HepG2 (cell line): ENCODE data around the gene LRRC10. TPM values are rescaled to one million over a fixed set of nuclear protein-coding genes. Genes with fewer than 3 reads are reported as not detected.

Source experiments
- ATM ChIP-seq: fragments of 450-650 bp; IDR thresholded peaks from 2 replicates; pipeline ENCODE4 v1.7.1; 2017; ENCODE audit warnings: mild to moderate bottlenecking, borderline replicate concordance
- BCL6 ChIP-seq: IDR thresholded peaks from 2 replicates; pipeline ENCODE4 v1.6.1; 2016; ENCODE audit warnings: missing genetic modification reagents, missing compliant biosample characterization
- CAMTA2 ChIP-seq: sonication (generic); formaldehyde crosslinking; IDR thresholded peaks from 2 replicates; pipeline ENCODE4 v1.4.0; 2020; ENCODE audit warnings: mild to moderate bottlenecking, missing genetic modification reagents, borderline replicate concordance
- DRAP1 ChIP-seq: IDR thresholded peaks from 2 replicates; pipeline ENCODE4 v1.6.1; 2016; ENCODE audit warnings: missing genetic modification reagents, missing compliant biosample characterization
- E2F5 ChIP-seq: sonication (generic); formaldehyde crosslinking; conservative IDR thresholded peaks from 2 replicates; pipeline ENCODE4 v1.4.0; 2020; ENCODE audit warnings: missing genetic modification reagents
- GATAD1 ChIP-seq: IDR thresholded peaks from 2 replicates; pipeline ENCODE4 v1.6.1; 2016; ENCODE audit warnings: missing genetic modification reagents, missing compliant biosample characterization
- ISX ChIP-seq: sonication (generic); formaldehyde crosslinking; conservative IDR thresholded peaks from 2 replicates; pipeline ENCODE4 v1.5.0; 2020; ENCODE audit warnings: missing genetic modification reagents
- SAP130 ChIP-seq: IDR thresholded peaks from 2 replicates; pipeline ENCODE4 v1.6.1; 2016; ENCODE audit warnings: low read depth
- SNAPC4 ChIP-seq: sonication (generic); formaldehyde crosslinking; IDR thresholded peaks from 2 replicates; pipeline ENCODE4 v1.4.0; 2020; ENCODE audit warnings: mild to moderate bottlenecking, missing genetic modification reagents
- SRY ChIP-seq: sonication (generic); formaldehyde crosslinking; IDR thresholded peaks from 2 replicates; pipeline ENCODE4 v1.8.0; 2022; ENCODE audit warnings: mild to moderate bottlenecking, missing genetic modification reagents
- ZNF160 ChIP-seq: sonication (generic); formaldehyde crosslinking; IDR thresholded peaks from 2 replicates; pipeline ENCODE4 v1.8.0; 2022; ENCODE audit warnings: mild to moderate bottlenecking, inconsistent platforms, missing genetic modification reagents
- ZNF24 ChIP-seq: fragments of 450-650 bp; IDR thresholded peaks from 2 replicates; pipeline ENCODE4 v1.6.1; 2017; ENCODE audit warnings: antibody characterized with exemption, mild to moderate bottlenecking
- ZNF274 ChIP-seq: sonication (generic); formaldehyde crosslinking; IDR thresholded peaks from 2 replicates; pipeline ENCODE4 v1.5.1; 2020; ENCODE audit warnings: mild to moderate bottlenecking, missing genetic modification reagents
- ZNF296 ChIP-seq: sonication (generic); formaldehyde crosslinking; conservative IDR thresholded peaks from 2 replicates; pipeline ENCODE4 v1.5.0; 2020; ENCODE audit warnings: mild to moderate bottlenecking, missing genetic modification reagents
- ZNF543 ChIP-seq: sonication (generic); formaldehyde crosslinking; IDR thresholded peaks from 2 replicates; pipeline ENCODE4 v1.4.0; 2020; ENCODE audit warnings: mild to moderate bottlenecking, missing genetic modification reagents
- ZNF703 ChIP-seq: sonication (generic); formaldehyde crosslinking; IDR thresholded peaks from 2 replicates; pipeline ENCODE4 v1.5.1; 2020; ENCODE audit warnings: missing genetic modification reagents, mild to moderate bottlenecking, moderate library complexity, borderline replicate concordance
- ZNF780A ChIP-seq: sonication (generic); formaldehyde crosslinking; IDR thresholded peaks from 2 replicates; pipeline ENCODE4 v1.8.0; 2022; ENCODE audit warnings: mild to moderate bottlenecking, missing genetic modification reagents, moderate library complexity
- ZSCAN25 ChIP-seq: sonication (generic); formaldehyde crosslinking; IDR thresholded peaks from 2 replicates; pipeline ENCODE4 v1.8.0; 2022; ENCODE audit warnings: mild to moderate bottlenecking, missing genetic modification reagents
- polyA plus RNA-seq, 8 experiments: library from polyadenylated mRNA; depleted of rRNA in 3 of 8; stranded (reverse) in 7 of 8; unstranded in 1 of 8; fragments of >200 nt; fragmentation: Illumina TruSeq in 4 of 8; extraction: Trizol in 4 of 8; gene quantifications; 2 replicates each; pipeline versions ENCODE4 v1.2.1 to v1.2.3, GENCODE V29; 2011 to 2016; ENCODE audit warnings: low read depth in 4 of 8, missing spikeins in 1 of 8, mixed read lengths in 1 of 8; ENCODE audit not compliant: insufficient read depth in 1 of 8
- total RNA-seq, 5 experiments: library from RNA; depleted of rRNA; stranded (reverse); fragments of >200 nt; fragmentation: Illumina TruSeq; extraction: Trizol; gene quantifications; 2 replicates each; pipeline ENCODE4 v1.2.3, GENCODE V29; 2016; ENCODE audit warnings: low read depth in 1 of 5
- TF ChIP-seq, protein P1 (sequence below): IDR thresholded peaks from 2 replicates; pipeline ENCODE4 v1.6.1; 2018; ENCODE audit warnings: missing genetic modification reagents
- TF ChIP-seq, protein P2 (sequence below): IDR thresholded peaks from 2 replicates; pipeline ENCODE4 v1.6.1; 2016; ENCODE audit warnings: missing compliant biosample characterization, missing genetic modification reagents, borderline replicate concordance

Gene LRRC10
- total and polyA plus RNA-seq, 2 of the 13 experiments (the other 11 are each of a cell fraction or from before 2014, with no cell fraction given) = not detected

- peak; percentile 90 for TF ChIP-seq GATAD1 (CRISPR knock-in tag)
- TF ChIP-seq SRY (CRISPR knock-in tag) = peak; percentile 90
- TF ChIP-seq BCL6 (CRISPR knock-in tag) = peak; percentile 21; the same call in 1 of the 2 replicates
- TF ChIP-seq ZNF24 = 0 out of 2 replicates have a peak, but pooled peaks have one; percentile 27
- TF ChIP-seq ZNF543 = 0 out of 2 replicates have a peak, but pooled peaks have one; percentile 64
- TF ChIP-seq, protein P1, sequence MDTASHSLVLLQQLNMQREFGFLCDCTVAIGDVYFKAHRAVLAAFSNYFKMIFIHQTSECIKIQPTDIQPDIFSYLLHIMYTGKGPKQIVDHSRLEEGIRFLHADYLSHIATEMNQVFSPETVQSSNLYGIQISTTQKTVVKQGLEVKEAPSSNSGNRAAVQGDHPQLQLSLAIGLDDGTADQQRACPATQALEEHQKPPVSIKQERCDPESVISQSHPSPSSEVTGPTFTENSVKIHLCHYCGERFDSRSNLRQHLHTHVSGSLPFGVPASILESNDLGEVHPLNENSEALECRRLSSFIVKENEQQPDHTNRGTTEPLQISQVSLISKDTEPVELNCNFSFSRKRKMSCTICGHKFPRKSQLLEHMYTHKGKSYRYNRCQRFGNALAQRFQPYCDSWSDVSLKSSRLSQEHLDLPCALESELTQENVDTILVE (CRISPR knock-in tag) = peak; percentile 87; the same call in 1 of the 2 replicates
- TF ChIP-seq, protein P2, sequence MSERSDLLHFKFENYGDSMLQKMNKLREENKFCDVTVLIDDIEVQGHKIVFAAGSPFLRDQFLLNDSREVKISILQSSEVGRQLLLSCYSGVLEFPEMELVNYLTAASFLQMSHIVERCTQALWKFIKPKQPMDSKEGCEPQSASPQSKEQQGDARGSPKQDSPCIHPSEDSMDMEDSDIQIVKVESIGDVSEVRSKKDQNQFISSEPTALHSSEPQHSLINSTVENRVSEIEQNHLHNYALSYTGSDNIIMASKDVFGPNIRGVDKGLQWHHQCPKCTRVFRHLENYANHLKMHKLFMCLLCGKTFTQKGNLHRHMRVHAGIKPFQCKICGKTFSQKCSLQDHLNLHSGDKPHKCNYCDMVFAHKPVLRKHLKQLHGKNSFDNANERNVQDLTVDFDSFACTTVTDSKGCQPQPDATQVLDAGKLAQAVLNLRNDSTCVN (CRISPR knock-in tag) = peak; percentile 83
- TF ChIP-seq ATM = no peak
- TF ChIP-seq ZSCAN25 (CRISPR knock-in tag) = peak; percentile 78; the same call in 1 of the 2 replicates
- 0 out of 2 replicates have a peak, but pooled peaks have one; percentile 25 for TF ChIP-seq ISX
- peak; percentile 90 for TF ChIP-seq DRAP1 (CRISPR knock-in tag)
- peak; percentile 92 for TF ChIP-seq ZNF274 (CRISPR knock-in tag)
- TF ChIP-seq SAP130 (CRISPR knock-in tag) = peak; percentile 97
- 0 out of 2 replicates have a peak, but pooled peaks have one; percentile 50 for TF ChIP-seq E2F5
- peak; percentile 80; the same call in 1 of the 2 replicates for TF ChIP-seq ZNF296 (CRISPR knock-in tag)
- TF ChIP-seq ZNF780A (CRISPR knock-in tag) = no peak
- peak; percentile 92 for TF ChIP-seq ZNF160 (CRISPR knock-in tag)
- peak; percentile 75; the same call in 1 of the 2 replicates for TF ChIP-seq SNAPC4
- peak; percentile 84 for TF ChIP-seq CAMTA2 (CRISPR knock-in tag)
- 0 out of 2 replicates have a peak, but pooled peaks have one; percentile 64 for TF ChIP-seq ZNF703
Measured at GRCh38 chr12:69585189-69586062, 25.3 kb downstream of the LRRC10 start, which contains the start of gene CCT2 (continued).
